HEK293T (cell line): ENCODE results near the gene MRPL52.

Experiments
- CTCF ChIA-PET: fragments of 350-600 bp; formaldehyde crosslinking; extraction: SDS; loops from one replicate; lab custom pipeline; 2021; ENCODE audit warnings: antibody characterized with exemption, inconsistent platforms; lab: Yijun Ruan, JAX
- POLR2A ChIA-PET: fragments of 350-600 bp; formaldehyde crosslinking; extraction: SDS; loops from one replicate; lab custom pipeline; 2020; ENCODE audit warnings: antibody characterized with exemption, inconsistent platforms; lab: Yijun Ruan, JAX
- DNase-seq: peaks from one replicate; pipeline ENCODE4 v3.0.0; 2012; ENCODE audit warnings: mixed read lengths; ENCODE audit errors: extremely low spot score
- ARNT ChIP-seq: fragments of 450-650 bp; IDR thresholded peaks from 2 replicates; pipeline ENCODE4 v1.6.1; 2017; ENCODE audit warnings: mild to moderate bottlenecking
- BHLHE40 ChIP-seq: fragments of 450-650 bp; IDR thresholded peaks from 2 replicates; pipeline ENCODE4 v1.6.1; 2016; ENCODE audit warnings: mild to moderate bottlenecking, moderate library complexity, borderline replicate concordance
- CTBP1 ChIP-seq: fragments of 450-650 bp; IDR thresholded peaks from 2 replicates; pipeline ENCODE4 v1.6.1; 2016; ENCODE audit warnings: borderline replicate concordance
- ELF4 ChIP-seq: fragments of 450-650 bp; IDR thresholded peaks from 2 replicates; pipeline ENCODE4 v1.6.1; 2017; ENCODE audit warnings: antibody characterized with exemption
- FOXA1 ChIP-seq: fragments of 450-650 bp; IDR thresholded peaks from 2 replicates; pipeline ENCODE4 v1.6.1; 2016; ENCODE audit warnings: mild to moderate bottlenecking
- FOXK2 ChIP-seq: fragments of 450-650 bp; IDR thresholded peaks from 2 replicates; pipeline ENCODE4 v1.6.1; 2016; ENCODE audit warnings: mild to moderate bottlenecking
- FOXM1 ChIP-seq: fragments of 450-650 bp; IDR thresholded peaks from 2 replicates; pipeline ENCODE4 v1.6.1; 2017; ENCODE audit warnings: mild to moderate bottlenecking, borderline replicate concordance
- HDGF ChIP-seq: fragments of 450-650 bp; IDR thresholded peaks from 2 replicates; pipeline ENCODE4 v1.6.1; 2017; ENCODE audit warnings: antibody characterized with exemption, borderline replicate concordance
- L3MBTL2 ChIP-seq: fragments of 450-650 bp; conservative IDR thresholded peaks from 2 replicates; pipeline ENCODE4 v1.6.1; 2016; ENCODE audit warnings: mild to moderate bottlenecking
- LEF1 ChIP-seq: fragments of 450-650 bp; IDR thresholded peaks from 2 replicates; pipeline ENCODE4 v1.6.1; 2017; ENCODE audit warnings: mild to moderate bottlenecking, borderline replicate concordance
- NFRKB ChIP-seq: fragments of 450-650 bp; IDR thresholded peaks from 2 replicates; pipeline ENCODE4 v1.6.1; 2016; ENCODE audit warnings: mild to moderate bottlenecking, moderate library complexity
- SP1 ChIP-seq: fragments of 450-650 bp; IDR thresholded peaks from 2 replicates; pipeline ENCODE4 v1.6.1; 2017
- SUZ12 ChIP-seq: fragments of 450-650 bp; IDR thresholded peaks from 2 replicates; pipeline ENCODE4 v1.6.1; 2016; ENCODE audit warnings: mild to moderate bottlenecking
- TARDBP ChIP-seq: fragments of 450-650 bp; IDR thresholded peaks from 2 replicates; pipeline ENCODE4 v1.6.1; 2016
- ZNF384 ChIP-seq: fragments of 450-650 bp; IDR thresholded peaks from 2 replicates; pipeline ENCODE4 v1.6.1; 2016
- TF ChIP-seq, protein P1 (sequence below): fragments of 450-650 bp; IDR thresholded peaks from 2 replicates; pipeline ENCODE4 v1.6.1; 2016

Gene MRPL52

GRCh38 chr14:22807432-22808087 is 22.1 kb upstream of the MRPL52 start:
- no peak for TF ChIP-seq LEF1
- no peak for TF ChIP-seq FOXA1
- no peak for TF ChIP-seq ARNT
- TF ChIP-seq, protein P1, sequence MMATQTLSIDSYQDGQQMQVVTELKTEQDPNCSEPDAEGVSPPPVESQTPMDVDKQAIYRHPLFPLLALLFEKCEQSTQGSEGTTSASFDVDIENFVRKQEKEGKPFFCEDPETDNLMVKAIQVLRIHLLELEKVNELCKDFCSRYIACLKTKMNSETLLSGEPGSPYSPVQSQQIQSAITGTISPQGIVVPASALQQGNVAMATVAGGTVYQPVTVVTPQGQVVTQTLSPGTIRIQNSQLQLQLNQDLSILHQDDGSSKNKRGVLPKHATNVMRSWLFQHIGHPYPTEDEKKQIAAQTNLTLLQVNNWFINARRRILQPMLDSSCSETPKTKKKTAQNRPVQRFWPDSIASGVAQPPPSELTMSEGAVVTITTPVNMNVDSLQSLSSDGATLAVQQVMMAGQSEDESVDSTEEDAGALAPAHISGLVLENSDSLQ, result no peak
- TF ChIP-seq CTBP1, result no peak
- TF ChIP-seq ELF4, result no peak
- CTCF ChIA-PET, result interaction anchor here (0.7 to 2.3 kb wide), 5 partner anchors 12 to 489 kb away, joined by 3 to 7 read pairs (median 4); no protein-coding TSS in a partner anchor
- DNase-seq, result no peak
- POLR2A ChIA-PET, result no interaction called here

GRCh38 chr14:22808388-22809209 is 21.1 kb upstream of the MRPL52 start:
- ChIA-PET POLR2A (no interaction called here), CTCF (interaction anchor here (1.0 to 2.3 kb wide), 2 partner anchors 10 to 14 kb away, joined by 4 to 7 read pairs; no protein-coding TSS in a partner anchor)
- no peak for DNase-seq
- TF ChIP-seq FOXA1 (no peak), ARNT (no peak), FOXM1 (no peak), SP1 (no peak), CTBP1 (no peak), LEF1 (no peak), ZNF384 (no peak), FOXK2 (no peak)

- TF ChIP-seq ARNT, result no peak
- TF ChIP-seq NFRKB, result no peak
- no peak for TF ChIP-seq LEF1
- no peak for TF ChIP-seq SP1
- TF ChIP-seq ELF4, result no peak
- no peak for TF ChIP-seq L3MBTL2
- no peak for TF ChIP-seq CTBP1
- no peak for TF ChIP-seq ZNF384
- TF ChIP-seq SUZ12, result no peak
- ChIA-PET CTCF (interaction anchor here (1.6 kb wide), 1 partner anchor 42 kb away, joined by 3 read pairs; no protein-coding TSS in a partner anchor), POLR2A (no interaction called here)
- DNase-seq, result no peak
Measured at GRCh38 chr14:22811722-22812121, 18.0 kb upstream of the MRPL52 start.

DNA sequence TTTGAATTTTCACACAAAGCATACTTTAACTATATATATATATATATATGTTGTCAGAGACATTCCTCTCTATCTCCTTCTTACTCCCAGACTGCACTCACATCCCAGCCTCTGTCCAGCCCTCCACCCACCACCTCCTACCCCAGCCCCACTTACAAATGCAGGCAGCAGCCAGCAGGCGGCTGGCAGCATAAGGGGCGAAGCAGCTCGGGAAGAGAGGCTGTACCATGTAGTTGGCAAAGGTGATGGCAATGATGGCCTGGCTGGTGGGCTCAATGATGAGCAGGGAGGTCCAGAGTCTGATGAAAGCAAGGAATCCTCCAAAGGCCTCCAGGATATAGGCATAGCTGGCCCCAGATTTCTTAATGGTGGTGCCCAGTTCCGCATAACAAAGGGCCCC is 16.9 kb upstream of the MRPL52 start:
- CTCF ChIA-PET, result interaction anchor here (0.6 to 1.6 kb wide), 2 partner anchors 41 to 264 kb away, joined by 3 to 7 read pairs; no protein-coding TSS in a partner anchor
- TF ChIP-seq LEF1 (no peak), FOXA1 (no peak), SUZ12 (no peak), SP1 (no peak), ARNT (no peak), NFRKB (no peak), ELF4 (no peak), CTBP1 (no peak), FOXM1 (no peak)
- POLR2A ChIA-PET, result interaction anchor here (0.7 to 1.3 kb wide), 2 partner anchors 46 to 164 kb away, joined by 3 to 6 read pairs; partner anchors contain the start of gene OXA1L
- DNase-seq, result no peak

GRCh38 chr14:22813145-22813544 is 16.5 kb upstream of the MRPL52 start:
- CTCF ChIA-PET, result interaction anchor here (0.6 to 1.6 kb wide), 2 partner anchors 40 to 264 kb away, joined by 3 to 7 read pairs; no protein-coding TSS in a partner anchor
- no peak for TF ChIP-seq ZNF384
- DNase-seq, result no peak
- POLR2A ChIA-PET, result interaction anchor here (0.7 to 1.3 kb wide), 2 partner anchors 47 to 164 kb away, joined by 3 to 6 read pairs; partner anchors contain the start of gene OXA1L

- TF ChIP-seq ZNF384, result no peak
- no peak for TF ChIP-seq ELF4
- TF ChIP-seq LEF1, result no peak
- TF ChIP-seq SUZ12, result no peak
- no peak for TF ChIP-seq FOXK2
- no peak for TF ChIP-seq HDGF
- no peak for TF ChIP-seq TARDBP
- TF ChIP-seq FOXA1, result no peak
- no peak for TF ChIP-seq CTBP1
- TF ChIP-seq NFRKB, result no peak
- TF ChIP-seq FOXM1, result no peak
- no peak for TF ChIP-seq ARNT
- TF ChIP-seq, protein P1, result no peak
- no peak for TF ChIP-seq L3MBTL2
- TF ChIP-seq SP1, result no peak
- no peak for TF ChIP-seq BHLHE40
- POLR2A ChIA-PET, result interaction anchor here (0.6 to 0.8 kb wide), 2 partner anchors 225 to 1853 kb away, joined by 3 to 4 read pairs; no protein-coding TSS in a partner anchor
- DNase-seq, result no peak
- CTCF ChIA-PET, result interaction anchor here (0.7 to 1.2 kb wide), 3 partner anchors 8 to 40 kb away, joined by 3 to 4 read pairs (median 3); no protein-coding TSS in a partner anchor
Measured at GRCh38 chr14:22814373-22814772, 15.3 kb upstream of the MRPL52 start.
